ENCODE data around the gene PMEPA1. TPM values are rescaled to one million over a fixed set of nuclear protein-coding genes. Genes with fewer than 3 reads are reported as not detected.

PMEPA1 gene
- total and polyA plus RNA-seq, 2 donors, result 1.0 to 5.1 TPM

DNA sequence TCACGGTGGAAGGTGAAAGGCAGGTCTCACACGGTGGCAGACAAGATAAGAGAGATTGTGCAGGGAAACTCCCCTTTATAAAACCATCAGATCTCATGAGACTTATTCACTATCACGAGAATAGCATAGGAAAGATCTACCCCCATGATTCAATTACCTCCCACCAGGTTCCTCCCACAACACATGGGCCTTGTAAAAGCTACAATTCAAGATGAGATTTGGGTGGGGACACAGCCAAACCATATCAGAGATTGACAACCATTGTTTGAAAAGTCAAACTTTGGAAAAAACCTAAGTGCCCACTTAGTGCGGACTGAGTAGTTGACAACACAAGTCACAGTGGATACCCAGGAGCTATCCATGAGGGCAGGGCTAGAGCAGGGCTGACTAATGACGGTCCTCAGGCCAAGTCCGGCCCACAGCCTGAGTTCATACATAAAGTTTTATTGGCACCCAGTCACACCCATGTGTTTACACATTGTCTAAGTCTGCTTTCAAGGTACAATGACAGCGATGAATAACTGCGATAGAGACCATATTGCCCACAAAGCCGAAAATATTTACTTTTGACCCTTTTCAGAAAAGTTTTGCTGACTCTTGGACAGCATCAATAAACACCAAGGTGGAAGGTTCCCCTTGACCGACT, 33.8 kb upstream of the PMEPA1 start:
- H3K36me3 ChIP-seq (ENCODE audit: control insufficient read depth in 2 of 2, insufficient read depth in 2 of 2, low read length in 1 of 2), result no peaks in the 10 kb centered on the region
- peaks cover 0 to 2% of the 10 kb centered on the region in 2 donors for H3K9me3 ChIP-seq (ENCODE audit: control insufficient read depth in 2 of 2, insufficient read depth in 1 of 2, low read length in 1 of 2)
- peaks cover 2 to 6% of the 10 kb centered on the region in 2 donors for H3K27me3 ChIP-seq (ENCODE audit: control insufficient read depth in 2 of 2, insufficient read depth in 1 of 2, low read length in 1 of 2)
- H3K4me3 ChIP-seq (ENCODE audit: low read length in 2 of 2), result no peak overlapping the region
- WGBS, result 91% methylated on average over 10 of the region's 10 CpGs
- no peaks in the 10 kb centered on the region for H3K4me1 ChIP-seq (ENCODE audit: control insufficient read depth in 2 of 2, insufficient read depth in 2 of 2, low read length in 2 of 2)
- no peak overlapping the region for H3K27ac ChIP-seq (ENCODE audit: low read depth in 1 of 2, low read length in 1 of 2)
- no peak for DNase-seq (ENCODE audit: low read depth in 6 of 9, low spot score in 9 of 9)

DNA sequence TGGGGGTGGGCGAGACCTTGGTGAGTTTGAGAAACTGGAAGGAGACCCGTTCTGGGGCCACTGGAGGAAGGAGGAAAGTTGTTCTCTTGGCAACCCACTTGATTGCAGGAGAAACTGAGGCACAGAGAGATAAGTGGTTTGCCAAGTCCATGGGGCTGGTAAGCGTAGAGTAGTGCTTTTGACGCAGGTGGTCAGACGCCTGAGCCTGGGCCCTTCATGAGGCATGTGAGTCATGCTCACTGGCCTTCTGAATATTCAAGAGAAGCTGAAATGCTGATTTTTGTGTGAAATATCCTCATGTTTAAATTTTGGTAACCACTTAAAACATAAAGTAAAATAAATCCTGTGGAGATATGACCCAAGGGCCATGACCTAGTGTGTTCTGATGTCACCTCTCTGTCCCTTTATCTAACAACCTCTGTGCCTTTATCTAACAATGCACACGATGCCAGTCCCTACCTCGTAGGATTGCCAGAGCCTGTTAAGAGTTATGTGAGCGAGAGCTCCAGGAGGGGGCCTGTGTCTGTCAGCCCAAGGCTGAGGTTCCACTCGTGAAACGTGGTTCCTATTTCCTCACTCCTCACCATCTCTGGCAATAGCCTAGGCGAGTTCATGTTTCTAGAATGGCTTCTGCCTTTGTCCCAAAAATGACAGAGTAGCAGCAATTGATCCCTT, 32.8 kb upstream of the PMEPA1 start:
- 79% methylated on average over 11 of the region's 11 CpGs for WGBS
- Histone ChIP-seq H3K9me3 (ENCODE audit: control insufficient read depth in 2 of 2, insufficient read depth in 1 of 2, low read length in 1 of 2) (peaks cover 0 to 2% of the 10 kb centered on the region in 2 donors), H3K27me3 (ENCODE audit: control insufficient read depth in 2 of 2, insufficient read depth in 1 of 2, low read length in 1 of 2) (no peaks in the 10 kb centered on the region), H3K36me3 (ENCODE audit: control insufficient read depth in 2 of 2, insufficient read depth in 2 of 2, low read length in 1 of 2) (no peaks in the 10 kb centered on the region), H3K4me1 (ENCODE audit: control insufficient read depth in 2 of 2, insufficient read depth in 2 of 2, low read length in 2 of 2) (no peaks in the 10 kb centered on the region), H3K27ac (ENCODE audit: low read depth in 1 of 2, low read length in 1 of 2) (no peak overlapping the region), H3K4me3 (ENCODE audit: low read length in 2 of 2) (no peak overlapping the region)
- no peak for DNase-seq (ENCODE audit: low read depth in 6 of 9, low spot score in 9 of 9)

DNA sequence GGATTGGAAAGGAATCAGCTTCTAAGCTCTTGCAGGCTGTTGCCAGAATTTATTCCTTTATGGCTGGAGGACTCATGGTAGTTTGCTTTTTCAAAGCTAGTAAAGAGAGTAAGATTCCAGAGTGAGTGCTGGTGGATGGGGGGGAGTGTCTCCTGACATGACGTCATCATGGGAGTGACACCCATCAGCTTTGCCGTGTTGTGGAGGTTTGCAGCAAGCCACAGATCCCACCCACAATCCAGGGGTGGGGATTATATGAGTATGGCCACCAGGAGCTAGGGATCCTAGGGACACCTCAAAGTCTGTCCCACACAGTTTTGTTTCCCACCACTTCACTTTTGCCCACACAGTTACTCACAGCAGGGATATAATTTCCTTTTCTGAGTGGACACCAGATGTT, 28.7 kb upstream of the PMEPA1 start:
- no peaks in the 10 kb centered on the region for H3K36me3 ChIP-seq (ENCODE audit: control insufficient read depth in 2 of 2, insufficient read depth in 2 of 2, low read length in 1 of 2)
- H3K4me1 ChIP-seq (ENCODE audit: control insufficient read depth in 2 of 2, insufficient read depth in 2 of 2, low read length in 2 of 2), result no peaks in the 10 kb centered on the region
- no peak overlapping the region for H3K27ac ChIP-seq (ENCODE audit: low read depth in 1 of 2, low read length in 1 of 2)
- H3K27me3 ChIP-seq (ENCODE audit: control insufficient read depth in 2 of 2, insufficient read depth in 1 of 2, low read length in 1 of 2), result no peaks in the 10 kb centered on the region
- DNase-seq (ENCODE audit: low read depth in 6 of 9, low spot score in 9 of 9), result no peak
- WGBS, result 90% methylated on average over 2 of the region's 2 CpGs
- H3K4me3 ChIP-seq (ENCODE audit: low read length in 2 of 2), result no peak overlapping the region
- H3K9me3 ChIP-seq (ENCODE audit: control insufficient read depth in 2 of 2, insufficient read depth in 1 of 2, low read length in 1 of 2), result no peaks in the 10 kb centered on the region

DNA sequence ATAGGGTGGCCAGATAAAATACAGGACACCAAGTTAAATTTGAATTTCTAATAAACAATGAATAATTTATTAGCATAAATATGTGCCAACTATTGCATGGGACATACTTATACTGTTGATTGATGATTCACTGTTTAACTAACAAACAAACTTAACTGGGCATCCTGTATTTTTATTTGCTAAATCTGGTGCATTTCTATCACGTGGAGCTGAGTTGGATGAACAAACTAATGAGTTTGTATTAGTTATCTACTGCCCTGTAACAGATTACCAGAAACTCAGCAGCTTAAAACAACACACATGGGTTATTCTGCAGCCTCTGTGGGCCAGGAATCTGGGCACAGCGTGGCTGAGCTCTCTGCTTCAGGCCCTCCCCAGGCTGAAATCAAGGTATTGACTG, 28.2 kb upstream of the PMEPA1 start:
- no peak overlapping the region for H3K4me3 ChIP-seq (ENCODE audit: low read length in 2 of 2)
- no peak for DNase-seq (ENCODE audit: low read depth in 6 of 9, low spot score in 9 of 9)
- H3K9me3 ChIP-seq (ENCODE audit: control insufficient read depth in 2 of 2, insufficient read depth in 1 of 2, low read length in 1 of 2), result no peaks in the 10 kb centered on the region
- H3K27ac ChIP-seq (ENCODE audit: low read depth in 1 of 2, low read length in 1 of 2), result no peak overlapping the region
- no peaks in the 10 kb centered on the region for H3K4me1 ChIP-seq (ENCODE audit: control insufficient read depth in 2 of 2, insufficient read depth in 2 of 2, low read length in 2 of 2)
- H3K36me3 ChIP-seq (ENCODE audit: control insufficient read depth in 2 of 2, insufficient read depth in 2 of 2, low read length in 1 of 2), result no peaks in the 10 kb centered on the region
- no peaks in the 10 kb centered on the region for H3K27me3 ChIP-seq (ENCODE audit: control insufficient read depth in 2 of 2, insufficient read depth in 1 of 2, low read length in 1 of 2)
- WGBS, result 91% methylated on average over 2 of the region's 2 CpGs

DNA sequence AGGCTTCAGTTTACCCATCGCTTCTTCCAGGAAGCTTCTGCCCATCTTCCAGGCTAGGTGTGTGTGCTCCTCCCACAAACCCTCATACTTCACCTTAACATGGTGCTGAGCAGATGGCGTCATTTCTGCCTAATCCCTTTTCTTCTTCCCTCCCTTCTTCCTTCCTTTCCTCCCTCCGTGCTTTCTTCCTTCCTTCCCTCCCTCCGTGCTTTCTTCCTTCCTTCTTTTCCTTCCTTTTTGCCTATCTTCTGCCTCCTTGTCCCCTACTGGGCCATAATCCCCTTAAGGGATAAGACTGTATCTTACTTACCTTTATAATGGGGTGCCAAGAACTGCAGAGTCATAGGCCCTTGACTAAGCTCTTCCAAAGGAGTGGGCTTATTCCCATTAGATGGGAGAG, 27.5 kb upstream of the PMEPA1 start:
- no peaks in the 10 kb centered on the region for H3K27me3 ChIP-seq (ENCODE audit: control insufficient read depth in 2 of 2, insufficient read depth in 1 of 2, low read length in 1 of 2)
- H3K4me1 ChIP-seq (ENCODE audit: control insufficient read depth in 2 of 2, insufficient read depth in 2 of 2, low read length in 2 of 2), result no peaks in the 10 kb centered on the region
- no peaks in the 10 kb centered on the region for H3K9me3 ChIP-seq (ENCODE audit: control insufficient read depth in 2 of 2, insufficient read depth in 1 of 2, low read length in 1 of 2)
- H3K27ac ChIP-seq (ENCODE audit: low read depth in 1 of 2, low read length in 1 of 2), result no peak overlapping the region
- H3K36me3 ChIP-seq (ENCODE audit: control insufficient read depth in 2 of 2, insufficient read depth in 2 of 2, low read length in 1 of 2), result no peaks in the 10 kb centered on the region
- DNase-seq (ENCODE audit: low read depth in 6 of 9, low spot score in 9 of 9), result no peak
- 75% methylated on average over 4 of the region's 4 CpGs for WGBS
- no peak overlapping the region for H3K4me3 ChIP-seq (ENCODE audit: low read length in 2 of 2)

DNA sequence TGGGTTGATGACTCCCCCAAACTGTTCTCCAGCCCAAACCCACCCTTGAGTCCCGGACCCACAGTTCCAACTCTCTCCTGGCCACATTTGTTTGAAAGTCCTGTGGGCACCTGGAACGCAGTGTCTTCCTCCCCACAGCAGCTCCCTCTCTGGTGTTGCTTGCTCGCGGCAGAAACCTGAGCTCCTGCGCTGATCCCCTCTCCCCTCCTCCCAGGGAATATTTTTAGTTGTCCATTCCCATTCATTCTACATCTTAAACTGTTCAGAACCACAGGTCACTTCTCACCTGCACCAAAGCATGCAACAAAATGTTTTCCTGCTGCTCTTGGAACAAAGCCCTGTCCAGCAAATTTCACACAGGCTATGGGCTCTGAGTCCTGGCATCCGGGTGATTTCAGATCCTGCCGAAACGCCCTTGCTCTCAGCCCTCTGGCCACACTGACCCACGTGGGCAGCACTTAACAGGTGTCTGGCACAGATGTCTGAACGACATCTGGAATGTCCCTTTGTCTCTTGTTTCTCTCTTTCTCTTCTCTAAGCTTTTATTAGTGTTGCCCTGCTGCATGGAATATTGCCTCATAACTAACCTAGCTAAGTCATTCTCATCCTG, 27.0 kb upstream of the PMEPA1 start:
- no peaks in the 10 kb centered on the region for H3K9me3 ChIP-seq (ENCODE audit: control insufficient read depth in 2 of 2, insufficient read depth in 1 of 2, low read length in 1 of 2)
- no peak for DNase-seq (ENCODE audit: low read depth in 6 of 9, low spot score in 9 of 9)
- no peaks in the 10 kb centered on the region for H3K36me3 ChIP-seq (ENCODE audit: control insufficient read depth in 2 of 2, insufficient read depth in 2 of 2, low read length in 1 of 2)
- H3K27ac ChIP-seq (ENCODE audit: low read depth in 1 of 2, low read length in 1 of 2), result no peak overlapping the region
- H3K27me3 ChIP-seq (ENCODE audit: control insufficient read depth in 2 of 2, insufficient read depth in 1 of 2, low read length in 1 of 2), result no peaks in the 10 kb centered on the region
- WGBS, result 85% methylated on average over 10 of the region's 10 CpGs
- H3K4me1 ChIP-seq (ENCODE audit: control insufficient read depth in 2 of 2, insufficient read depth in 2 of 2, low read length in 2 of 2), result no peaks in the 10 kb centered on the region
- no peak overlapping the region for H3K4me3 ChIP-seq (ENCODE audit: low read length in 2 of 2)

DNA sequence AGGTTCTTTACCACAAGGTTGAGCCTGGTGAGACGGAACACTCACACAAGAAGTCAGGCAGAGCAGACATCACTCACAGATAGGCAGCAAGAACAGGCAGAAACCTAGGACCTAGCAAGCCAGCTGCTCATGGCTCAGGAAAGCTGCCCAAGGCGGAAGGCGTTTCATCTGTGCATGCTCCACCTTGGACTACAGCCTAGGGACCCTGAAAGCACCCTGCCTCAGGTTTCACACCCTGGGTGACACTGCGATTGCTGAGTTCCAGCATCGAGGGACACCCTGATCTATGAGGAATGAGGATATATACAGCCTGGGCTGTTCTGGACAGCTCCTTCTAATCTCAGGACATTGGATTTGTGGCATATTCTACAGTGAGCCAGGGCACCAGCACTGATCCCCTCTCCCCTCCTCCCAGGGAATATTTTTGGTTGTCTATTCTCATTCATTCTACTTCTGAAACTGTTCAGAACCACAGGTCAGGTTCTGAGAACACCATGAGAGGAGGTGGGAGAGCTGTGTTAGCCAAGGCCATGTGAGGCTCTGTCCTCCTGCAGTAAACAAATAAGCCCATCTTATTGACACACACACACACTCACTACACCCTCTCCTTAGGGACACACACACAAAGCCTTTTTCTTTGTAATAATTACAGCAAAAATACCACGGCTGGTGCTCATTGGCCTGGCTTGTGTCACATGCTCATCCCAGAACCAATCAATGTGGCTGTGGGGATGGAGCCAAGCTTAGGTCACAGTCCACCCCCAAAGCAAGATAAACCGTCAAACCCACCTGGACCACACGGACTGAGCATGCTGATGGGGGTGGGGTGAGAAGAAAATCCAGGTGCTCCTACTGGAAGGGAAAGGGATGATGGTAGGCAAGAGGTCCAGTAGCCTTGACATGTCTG, 26.3 kb upstream of the PMEPA1 start:
- Histone ChIP-seq H3K27ac (ENCODE audit: low read depth in 1 of 2, low read length in 1 of 2) (no peak overlapping the region), H3K9me3 (ENCODE audit: control insufficient read depth in 2 of 2, insufficient read depth in 1 of 2, low read length in 1 of 2) (no peaks in the 10 kb centered on the region), H3K4me3 (ENCODE audit: low read length in 2 of 2) (no peak overlapping the region), H3K27me3 (ENCODE audit: control insufficient read depth in 2 of 2, insufficient read depth in 1 of 2, low read length in 1 of 2) (no peaks in the 10 kb centered on the region), H3K36me3 (ENCODE audit: control insufficient read depth in 2 of 2, insufficient read depth in 2 of 2, low read length in 1 of 2) (no peaks in the 10 kb centered on the region), H3K4me1 (ENCODE audit: control insufficient read depth in 2 of 2, insufficient read depth in 2 of 2, low read length in 2 of 2) (no peaks in the 10 kb centered on the region)
- 89% methylated on average over 8 of the region's 8 CpGs for WGBS
- DNase-seq (ENCODE audit: low read depth in 6 of 9, low spot score in 9 of 9), result no peak

DNA sequence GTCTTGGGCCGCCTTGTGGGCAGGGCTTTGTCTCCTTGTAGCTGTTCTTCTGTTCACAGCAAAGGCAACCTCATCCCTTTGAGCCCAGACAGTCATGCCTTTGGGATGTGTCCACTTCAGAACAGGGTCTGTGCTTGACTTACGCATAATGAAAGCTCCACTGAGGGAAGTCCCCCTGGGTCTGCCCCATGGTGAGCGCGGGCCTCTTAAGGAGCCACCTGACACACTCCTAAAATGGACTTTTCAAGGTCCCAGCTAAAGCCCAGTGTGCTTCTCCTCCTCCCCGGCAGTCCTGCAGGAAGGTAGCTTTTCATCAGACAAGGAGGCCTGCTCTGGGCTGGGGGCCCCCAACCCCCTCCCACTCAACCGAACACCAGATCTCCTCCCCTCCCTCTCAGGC, 24.9 kb upstream of the PMEPA1 start:
- no peak overlapping the region for H3K27ac ChIP-seq (ENCODE audit: low read depth in 1 of 2, low read length in 1 of 2)
- WGBS, result 97% methylated on average over 6 of the region's 6 CpGs

DNA sequence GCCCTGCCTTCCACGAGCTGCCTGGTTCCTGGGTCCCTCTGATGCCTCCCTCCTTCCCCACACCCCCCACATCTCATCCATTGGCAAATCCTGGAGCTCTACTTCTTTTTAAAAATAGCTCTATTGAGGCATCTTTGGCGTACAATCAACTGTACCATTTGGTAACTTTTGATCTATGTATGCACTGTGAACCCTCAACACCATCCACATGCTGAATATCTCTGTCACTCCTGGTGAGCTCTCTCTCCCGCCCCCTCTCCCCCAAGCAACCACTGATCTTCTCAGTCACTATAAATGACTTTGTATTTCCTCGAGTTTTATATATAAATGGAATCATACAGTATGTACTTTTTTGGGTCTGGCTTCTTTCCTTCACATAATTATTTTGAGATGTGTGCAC, 22.4 kb upstream of the PMEPA1 start:
- Histone ChIP-seq H3K36me3 (ENCODE audit: control insufficient read depth in 2 of 2, insufficient read depth in 2 of 2, low read length in 1 of 2) (no peaks in the 10 kb centered on the region), H3K9me3 (ENCODE audit: control insufficient read depth in 2 of 2, insufficient read depth in 1 of 2, low read length in 1 of 2) (no peaks in the 10 kb centered on the region), H3K27ac (ENCODE audit: low read depth in 1 of 2, low read length in 1 of 2) (no peak overlapping the region), H3K4me3 (ENCODE audit: low read length in 2 of 2) (no peak overlapping the region), H3K27me3 (ENCODE audit: control insufficient read depth in 2 of 2, insufficient read depth in 1 of 2, low read length in 1 of 2) (peaks cover 0 to 3% of the 10 kb centered on the region in 2 donors), H3K4me1 (ENCODE audit: control insufficient read depth in 2 of 2, insufficient read depth in 2 of 2, low read length in 2 of 2) (no peaks in the 10 kb centered on the region)
- no peak for DNase-seq (ENCODE audit: low read depth in 6 of 9, low spot score in 9 of 9)
- WGBS, result 72% methylated on average over 4 of the region's 4 CpGs

More for the DNA sequence above, 24.9 kb upstream of the PMEPA1 start:
- Histone ChIP-seq H3K27me3 (ENCODE audit: control insufficient read depth in 2 of 2, insufficient read depth in 1 of 2, low read length in 1 of 2) (peaks cover 0 to 3% of the 10 kb centered on the region in 2 donors), H3K9me3 (ENCODE audit: control insufficient read depth in 2 of 2, insufficient read depth in 1 of 2, low read length in 1 of 2) (no peaks in the 10 kb centered on the region), H3K36me3 (ENCODE audit: control insufficient read depth in 2 of 2, insufficient read depth in 2 of 2, low read length in 1 of 2) (no peaks in the 10 kb centered on the region), H3K4me3 (ENCODE audit: low read length in 2 of 2) (no peak overlapping the region), H3K4me1 (ENCODE audit: control insufficient read depth in 2 of 2, insufficient read depth in 2 of 2, low read length in 2 of 2) (no peaks in the 10 kb centered on the region)
- no peak for DNase-seq (ENCODE audit: low read depth in 6 of 9, low spot score in 9 of 9)

Data from thymus (tissue), 11 donors.